MM.1S (cell line): ENCODE data around the gene SETD5.

ENCODE experiments used
- CTCF ChIP-seq: fragments of 300-600 bp; sonication (generic); IDR thresholded peaks from 2 replicates; pipeline ENCODE4 v1.5.1; 2016; ENCODE audit warnings: antibody characterized with exemption, low read length, mixed read lengths
- EZH2 ChIP-seq: fragments of 300-600 bp; sonication (generic); optimal IDR thresholded peaks from 2 replicates; pipeline ENCODE3; 2017; ENCODE audit warnings: low read depth, mild to moderate bottlenecking, antibody characterized with exemption, low read length, mixed read lengths
- EZH2phosphoT487 ChIP-seq: fragments of 300-600 bp; sonication (generic); IDR thresholded peaks from 2 replicates; pipeline ENCODE4 v1.6.1; 2018; ENCODE audit warnings: antibody characterized with exemption, low read length

- TF ChIP-seq EZH2phosphoT487 = no peak
- TF ChIP-seq CTCF = no peak
- TF ChIP-seq EZH2 = no peak
Measured at GRCh38 chr3:9414826-9415225, 17.4 kb downstream of the SETD5 start.
